H9 (cell line): ENCODE results near the gene TECTB. TPM values are rescaled to one million over a fixed set of nuclear protein-coding genes. Genes with fewer than 3 reads are reported as not detected.

Experiments used
- DNase-seq: peaks from one replicate; pipeline ENCODE4 v3.0.0-alpha.2; 2017
- H2AFZ ChIP-seq: one replicate; pipeline ENCODE4 v1.6.1; 2013; ENCODE audit warnings: mild to moderate bottlenecking, low read length, control low read depth, moderate library complexity
- H2AK5ac ChIP-seq: 2 replicates; pipeline ENCODE4 v1.6.1; 2013; ENCODE audit warnings: low read length, control low read depth, mixed read lengths; ENCODE audit not compliant: insufficient read length
- H2BK120ac ChIP-seq: one replicate; pipeline ENCODE4 v1.6.1; 2013; ENCODE audit warnings: low read depth, mild to moderate bottlenecking, low read length, control low read depth, inconsistent platforms; ENCODE audit not compliant: poor library complexity, severe bottlenecking
- H2BK12ac ChIP-seq: 2 replicates; pipeline ENCODE4 v1.6.1; 2013; ENCODE audit warnings: low read length, control low read depth, mixed read lengths, low read depth; ENCODE audit not compliant: insufficient read length
- H2BK15ac ChIP-seq: 2 replicates; pipeline ENCODE4 v1.6.1; 2013; ENCODE audit warnings: low read depth, low read length, control low read depth
- H2BK20ac ChIP-seq: one replicate; pipeline ENCODE4 v1.6.1; 2013; ENCODE audit warnings: low read depth, mild to moderate bottlenecking, low read length, control low read depth, inconsistent platforms; ENCODE audit not compliant: poor library complexity, severe bottlenecking
- H2BK5ac ChIP-seq: 2 replicates; pipeline ENCODE4 v1.6.1; 2013; ENCODE audit warnings: low read length, control low read depth, mixed read lengths; ENCODE audit not compliant: insufficient read length
- H3K14ac ChIP-seq: 2 replicates; pipeline ENCODE4 v1.6.1; 2013; ENCODE audit warnings: low read length, control low read depth; ENCODE audit not compliant: insufficient read depth
- H3K18ac ChIP-seq: 2 replicates; pipeline ENCODE4 v1.6.1; 2013; ENCODE audit warnings: low read depth, mild to moderate bottlenecking, mixed read lengths, low read length, control low read depth; ENCODE audit not compliant: insufficient read length
- H3K23ac ChIP-seq: 2 replicates; pipeline ENCODE4 v1.6.1; 2013; ENCODE audit warnings: low read length, control low read depth, mixed read lengths, low read depth; ENCODE audit not compliant: insufficient read length
- H3K23me2 ChIP-seq: 2 replicates; pipeline ENCODE4 v1.6.1; 2013; ENCODE audit warnings: low read depth, mild to moderate bottlenecking, mixed read lengths, low read length, control low read depth; ENCODE audit not compliant: insufficient read length, poor library complexity, severe bottlenecking
- H3K27ac ChIP-seq: 2 replicates; pipeline ENCODE4 v1.5.1; 2013; ENCODE audit warnings: low read length, control low read depth, mixed read lengths, low read depth; ENCODE audit not compliant: insufficient read length
- H3K27me3 ChIP-seq: 2 replicates; pipeline ENCODE4 v1.6.1; 2013; ENCODE audit warnings: low read length, control low read depth, inconsistent platforms; ENCODE audit not compliant: insufficient read depth
- H3K4ac ChIP-seq: 2 replicates; pipeline ENCODE4 v1.6.1; 2013; ENCODE audit warnings: low read depth, mild to moderate bottlenecking, control low read depth, inconsistent platforms, low read length, moderate library complexity
- H3K4me1 ChIP-seq: 2 replicates; pipeline ENCODE4 v1.6.1; 2013; ENCODE audit warnings: low read length, control low read depth, inconsistent platforms; ENCODE audit not compliant: insufficient read depth
- H3K4me2 ChIP-seq: 2 replicates; pipeline ENCODE4 v1.6.1; 2013; ENCODE audit warnings: low read length, control low read depth, mixed read lengths; ENCODE audit not compliant: insufficient read length, insufficient read depth
- H3K56ac ChIP-seq: 2 replicates; pipeline ENCODE4 v1.6.1; 2013; ENCODE audit warnings: low read depth, mild to moderate bottlenecking, mixed read lengths, low read length, control low read depth; ENCODE audit not compliant: insufficient read length
- H3K79me1 ChIP-seq: 2 replicates; pipeline ENCODE4 v1.6.1; 2013; ENCODE audit warnings: low read depth, mild to moderate bottlenecking, moderate library complexity, low read length, control low read depth, inconsistent platforms; ENCODE audit not compliant: insufficient read depth, poor library complexity, severe bottlenecking
- H3K79me2 ChIP-seq: 2 replicates; pipeline ENCODE4 v1.6.1; 2013; ENCODE audit warnings: low read length, control low read depth, inconsistent platforms; ENCODE audit not compliant: insufficient read depth
- H3K9ac ChIP-seq: 2 replicates; pipeline ENCODE4 v1.6.1; 2013; ENCODE audit warnings: low read length, control low read depth, mixed read lengths; ENCODE audit not compliant: insufficient read length; ENCODE audit errors: extremely low read depth
- H3K9me3 ChIP-seq: one replicate; pipeline ENCODE4 v1.6.1; 2013; ENCODE audit warnings: low read depth, low read length, inconsistent platforms; ENCODE audit not compliant: control insufficient read depth
- H3T11ph ChIP-seq: one replicate; pipeline ENCODE4 v1.6.1; 2013; ENCODE audit warnings: mild to moderate bottlenecking, low read length, control low read depth, inconsistent platforms
- H4K20me1 ChIP-seq: one replicate; pipeline ENCODE4 v1.6.1; 2013; ENCODE audit not compliant: control insufficient read depth, insufficient read length, insufficient read depth
- H4K5ac ChIP-seq: 2 replicates; pipeline ENCODE4 v1.6.1; 2013; ENCODE audit warnings: low read depth, mild to moderate bottlenecking, mixed read lengths, low read length, control low read depth; ENCODE audit not compliant: insufficient read length
- H4K8ac ChIP-seq: replicated peaks from 2 replicates; pipeline ENCODE4 v1.6.1; 2013; ENCODE audit warnings: low read length, control low read depth, mixed read lengths, low read depth; ENCODE audit not compliant: insufficient read length
- H4K91ac ChIP-seq: 2 replicates; pipeline ENCODE4 v1.6.1; 2013; ENCODE audit warnings: low read depth, mild to moderate bottlenecking, moderate library complexity, mixed read lengths, low read length, control low read depth; ENCODE audit not compliant: insufficient read length
- H3K27ac Mint-ChIP-seq, 3 experiments: 2 replicates in 2 of 3; 3 replicates in 1 of 3; pipeline ENCODE4 v1.8.0; 2020 to 2021; ENCODE audit warnings: mixed read lengths in 3 of 3, mild to moderate bottlenecking in 1 of 3, moderate library complexity in 1 of 3
- H3K27me3 Mint-ChIP-seq: 2 replicates; pipeline ENCODE4 v1.8.0; 2021; ENCODE audit warnings: low read depth, mild to moderate bottlenecking, moderate library complexity, mixed read lengths
- H3K36me3 Mint-ChIP-seq, 3 experiments: 2 replicates in 2 of 3; 3 replicates in 1 of 3; pipeline ENCODE4 v1.8.0; 2020 to 2021; ENCODE audit warnings: low read depth in 3 of 3, mixed read lengths in 3 of 3; ENCODE audit not compliant: insufficient read depth in 1 of 3
- H3K4me1 Mint-ChIP-seq, 2 experiments: 2 replicates each; pipeline ENCODE4 v1.8.0; 2020; ENCODE audit warnings: mixed read lengths in 2 of 2
- H3K4me3 Mint-ChIP-seq, 2 experiments: 2 replicates in 1 of 2; 3 replicates in 1 of 2; pipeline ENCODE4 v1.8.0; 2020 to 2021; ENCODE audit warnings: mild to moderate bottlenecking in 2 of 2, mixed read lengths in 2 of 2, moderate library complexity in 1 of 2
- H3K9me3 Mint-ChIP-seq, 2 experiments: 2 replicates in 1 of 2; 3 replicates in 1 of 2; pipeline ENCODE4 v1.8.0; 2020; ENCODE audit warnings: mild to moderate bottlenecking in 2 of 2, mixed read lengths in 2 of 2, moderate library complexity in 1 of 2
- CTCF ChIP-seq: fragments of 200-600 bp; sonication (generic); conservative IDR thresholded peaks from 3 replicates; pipeline ENCODE4 v1.8.0; 2021; ENCODE audit warnings: antibody characterized with exemption, mild to moderate bottlenecking
- WGBS: extraction: QIAGEN DNeasy Blood & Tissue Kit; methylation state at CpG from one replicate; pipeline ENCODE4 v1.1.7; 2013; ENCODE audit warnings: missing lambda C conversion rate, low lambda C conversion rate, mixed read lengths; ENCODE audit not compliant: insufficient read length; ENCODE audit errors: extremely low coverage; 5-methylcytosine and 5-hydroxymethylcytosine counted together
- total RNA-seq: library from RNA; stranded (reverse); gene quantifications from 2 replicates; pipeline ENCODE4 v1.2.1, GENCODE V29; 2021

TECTB gene
- total RNA-seq, 1 experiment from 2014 or later: not detected

- Mint-ChIP-seq H3K27ac (no peak overlapping the region; a peak in 1 of 7 replicates), H3K4me1 (no peaks in the 10 kb centered on the region), H3K36me3 (no peaks in the 10 kb centered on the region; a peak in 1 of 7 replicates), H3K4me3 (no peak overlapping the region), H3K9me3 (no peaks in the 10 kb centered on the region; a peak in 1 of 5 replicates), H3K27me3 (peaks cover 4% of the 10 kb centered on the region; the same call in 1 of the 2 replicates)
- H4K91ac ChIP-seq: no peak overlapping the region
- no peak overlapping the region for H3T11ph ChIP-seq
- no peak overlapping the region for H2BK15ac ChIP-seq
- H3K4me2 ChIP-seq: no peak overlapping the region
- H3K27ac ChIP-seq: no peak overlapping the region
- H3K9me3 ChIP-seq: no peaks in the 10 kb centered on the region
- no peak overlapping the region for H2BK12ac ChIP-seq
- no peak overlapping the region for H4K8ac ChIP-seq
- no peaks in the 10 kb centered on the region for H3K79me1 ChIP-seq
- H3K9ac ChIP-seq: no peak overlapping the region
- H2AFZ ChIP-seq: no peak overlapping the region
- DNase-seq: no peak
- H3K79me2 ChIP-seq: no peaks in the 10 kb centered on the region
- no peaks in the 10 kb centered on the region for H3K23me2 ChIP-seq
- no peak overlapping the region for H3K4ac ChIP-seq
- no peak overlapping the region for H3K18ac ChIP-seq
- no peak overlapping the region for H2BK120ac ChIP-seq
- no peak for TF ChIP-seq CTCF
- H2BK20ac ChIP-seq: no peak overlapping the region
- no peak overlapping the region for H4K5ac ChIP-seq
- whole genome bisulfite sequencing: no CpG with 5 or more reads among the region's 6 CpGs
- H3K4me1 ChIP-seq: no peaks in the 10 kb centered on the region
- no peak overlapping the region for H3K23ac ChIP-seq
- H3K27me3 ChIP-seq: no peaks in the 10 kb centered on the region; the same call in 1 of the 2 replicates
- no peak overlapping the region for H2BK5ac ChIP-seq
- no peak overlapping the region for H2AK5ac ChIP-seq
- H4K20me1 ChIP-seq: no peaks in the 10 kb centered on the region
- no peak overlapping the region for H3K14ac ChIP-seq
- H3K56ac ChIP-seq: no peak overlapping the region
Measured at GRCh38 chr10:112344261-112344660, 61.1 kb downstream of the TECTB start.
